A204.1 (cell line): Measurements from ENCODE around the gene FOCAD.
"Not testable (repeated sequence)": the region's sequence is repeated elsewhere in the genome, so short reads cannot be mapped to it uniquely, and the experiment has no call there.

Experiments used
- FAIRE-seq: peaks from 2 replicates; lab custom pipeline; 2012; peaks lifted over from hg19 to GRCh38; lab: Jason Lieb, UNC

Gene FOCAD

DNA sequence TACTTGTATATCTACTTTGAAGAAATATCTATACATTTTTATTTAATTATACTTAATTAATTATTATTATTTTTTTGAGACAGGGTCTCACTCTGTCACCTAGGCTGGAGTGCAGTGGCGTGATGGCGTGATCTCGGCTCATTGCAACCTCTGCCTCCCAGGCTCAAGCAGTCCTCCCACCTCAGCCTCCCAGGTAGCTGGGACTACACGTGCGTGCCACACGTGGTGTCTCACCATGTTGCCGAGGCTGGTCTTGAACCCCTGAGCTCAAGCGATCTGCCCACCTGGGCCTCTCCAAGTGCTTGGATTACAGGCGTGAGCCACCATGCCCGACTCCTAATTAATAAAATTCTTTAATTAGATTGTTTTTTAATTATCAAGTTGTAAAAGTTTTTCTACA lies 10.5 kb upstream of the FOCAD start:
- not testable (repeated sequence) for FAIRE-seq

- no peak for FAIRE-seq
Observed at GRCh38 chr9:20681467-20681866, 2.6 kb upstream of the FOCAD start.

DNA sequence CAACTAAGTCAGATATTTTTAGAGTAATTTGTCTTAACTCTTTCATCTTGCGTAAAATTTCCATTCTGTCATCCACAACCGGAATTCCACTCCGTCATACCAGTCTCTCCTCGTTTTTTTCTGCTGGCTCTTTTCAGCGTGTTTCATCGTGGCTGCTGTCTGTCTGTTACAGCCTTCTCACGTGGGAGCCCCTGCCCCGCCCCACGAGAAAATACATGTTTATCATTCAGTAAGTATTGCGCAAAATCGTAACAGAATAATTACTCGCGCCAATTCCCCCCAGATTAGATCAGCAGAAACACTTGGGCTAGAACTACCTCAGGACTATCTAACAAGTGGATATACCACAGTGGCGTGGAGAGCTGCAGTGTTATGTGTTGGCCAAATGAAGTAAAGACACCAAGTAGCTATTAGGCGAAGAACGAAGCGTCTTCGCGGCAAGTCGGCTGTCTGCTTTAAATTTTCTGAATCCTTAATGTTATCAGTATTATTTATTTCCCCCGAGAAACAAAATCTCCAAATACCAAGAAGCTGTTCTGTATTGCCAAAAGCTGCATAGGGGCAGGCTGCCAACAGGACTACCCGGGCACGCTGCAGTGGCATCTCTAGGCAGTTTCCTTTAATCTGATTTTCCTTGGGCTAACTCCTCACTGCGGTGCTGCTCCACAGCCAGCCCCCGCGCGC lies 566 bp upstream of the FOCAD start:
- FAIRE-seq = no peak

- no peak for FAIRE-seq
Observed at GRCh38 chr9:20684875-20685696, 1.0 kb downstream of the FOCAD start.

- FAIRE-seq = no peak
Observed at GRCh38 chr9:20685769-20686168, 1.7 kb downstream of the FOCAD start.

GRCh38 chr9:20689833-20690232 lies 5.8 kb downstream of the FOCAD start:
- no peak for FAIRE-seq

GRCh38 chr9:20692554-20692953 lies 8.5 kb downstream of the FOCAD start:
- FAIRE-seq = no peak

GRCh38 chr9:20693068-20693467 lies 9.0 kb downstream of the FOCAD start:
- no peak for FAIRE-seq

- peak; percentile 37 for FAIRE-seq
Observed at GRCh38 chr9:20694248-20694647, 10.2 kb downstream of the FOCAD start.

GRCh38 chr9:20697021-20697719 lies 13.1 kb downstream of the FOCAD start:
- no peak for FAIRE-seq

- no peak for FAIRE-seq
Observed at GRCh38 chr9:20698782-20699181, 14.7 kb downstream of the FOCAD start.

GRCh38 chr9:20701060-20701459 lies 17.0 kb downstream of the FOCAD start:
- FAIRE-seq = no peak

- no peak for FAIRE-seq
Observed at GRCh38 chr9:20702570-20702969, 18.5 kb downstream of the FOCAD start.

DNA sequence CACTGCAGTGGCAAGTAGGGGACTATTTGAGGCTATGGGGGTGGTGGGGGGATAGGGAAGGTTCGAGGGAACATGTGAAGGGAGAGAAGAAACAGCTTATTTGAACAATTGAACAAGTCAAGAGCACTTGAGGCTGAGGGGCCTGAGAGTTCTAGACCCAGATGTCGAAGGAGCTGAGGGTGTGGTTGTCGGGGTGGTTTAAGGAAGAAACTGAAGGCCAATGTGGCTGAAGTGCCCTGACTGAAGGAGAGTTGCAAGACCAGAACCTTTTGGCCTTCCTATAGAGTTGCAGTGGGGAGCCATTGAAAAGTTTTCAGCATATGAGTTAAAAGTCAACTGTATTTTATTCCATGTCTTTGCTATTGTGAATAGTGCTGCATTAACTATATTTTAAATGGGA lies 19.1 kb downstream of the FOCAD start:
- FAIRE-seq = no peak

- FAIRE-seq = no peak
Observed at GRCh38 chr9:20707708-20708107, 23.6 kb downstream of the FOCAD start.

DNA sequence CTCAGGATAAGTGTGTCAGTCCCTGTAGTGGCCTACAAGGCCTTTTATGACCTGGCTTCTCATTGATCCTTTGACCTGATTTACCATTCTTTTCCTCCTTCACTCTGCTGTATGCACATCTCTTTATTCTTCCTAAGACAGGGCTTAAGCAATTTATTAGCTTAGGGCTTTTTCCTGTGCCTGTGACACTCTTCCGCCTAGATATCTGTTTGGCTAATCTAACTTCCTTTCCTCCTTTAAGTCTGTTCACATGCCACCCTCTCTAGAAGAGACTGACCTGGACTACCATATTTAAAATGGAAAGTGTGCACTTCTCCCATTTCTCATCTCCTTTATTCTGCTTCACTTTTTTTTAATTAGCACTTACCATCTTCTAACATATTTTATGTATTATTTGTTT lies 29.1 kb downstream of the FOCAD start:
- FAIRE-seq = no peak

DNA sequence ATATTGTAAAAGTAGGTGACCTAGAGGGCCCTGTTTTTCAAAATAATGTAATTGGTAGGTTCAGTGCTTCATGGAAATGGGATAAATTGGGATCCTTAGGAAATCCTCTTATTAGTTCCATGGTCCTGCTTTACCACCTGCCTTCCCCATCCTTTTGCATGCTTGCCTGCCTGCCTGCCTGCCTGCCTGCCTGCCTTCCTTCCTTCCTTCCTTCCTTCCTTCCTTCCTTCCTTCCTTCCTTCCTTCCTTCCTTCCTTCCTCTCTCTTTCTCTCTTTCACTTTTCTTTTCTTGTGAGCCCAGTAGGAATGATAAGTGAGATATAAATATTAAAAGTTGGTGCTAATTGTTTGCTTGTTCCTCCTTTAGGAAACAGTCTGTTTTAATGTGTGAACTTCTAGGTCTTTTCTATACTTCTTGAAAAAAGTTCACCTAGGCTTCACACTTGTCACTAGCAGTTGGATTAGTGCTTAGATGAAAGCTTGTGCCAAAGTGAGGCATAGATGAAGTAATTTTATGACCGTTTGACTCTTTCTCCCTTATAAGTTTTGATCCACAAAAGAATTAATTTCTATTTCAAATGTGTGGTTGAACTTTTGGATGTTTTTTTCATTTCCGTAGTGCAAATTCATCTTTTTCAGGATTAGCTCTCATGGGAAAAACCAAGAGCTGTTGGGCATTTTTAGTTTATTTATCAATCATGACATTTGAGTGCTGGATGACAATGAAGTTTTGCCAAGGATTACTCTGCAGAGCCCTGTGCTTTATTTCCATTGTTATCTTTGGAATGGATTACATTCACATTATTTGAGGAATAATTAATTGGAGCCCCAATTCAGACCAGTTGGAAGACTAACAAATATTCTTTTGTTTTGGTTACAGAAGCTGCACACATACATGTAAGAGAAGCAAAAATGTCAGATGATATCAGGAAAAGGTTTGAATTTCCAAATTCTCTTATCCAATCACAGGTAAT lies 30.7 kb downstream of the FOCAD start:
- FAIRE-seq = no peak

DNA sequence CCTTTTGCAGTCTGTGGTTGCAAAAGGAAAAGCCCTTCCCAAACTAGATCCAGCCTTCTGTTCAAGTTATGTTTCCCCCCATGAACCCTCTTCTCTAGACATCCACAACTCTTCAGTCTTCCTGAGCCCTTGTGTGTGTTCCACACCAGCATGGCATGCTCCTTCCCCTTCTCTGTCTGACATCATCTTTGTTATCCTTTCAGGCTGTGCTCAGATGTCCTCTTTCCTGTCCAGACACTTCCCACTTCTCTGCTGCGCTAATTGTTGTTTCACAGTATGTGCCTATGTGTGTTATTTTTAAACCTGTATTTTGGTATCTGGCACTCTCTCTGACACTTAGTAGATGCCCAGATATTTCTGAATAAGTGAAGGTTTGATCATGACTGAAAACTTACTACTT lies 38.2 kb downstream of the FOCAD start:
- FAIRE-seq = no peak

DNA sequence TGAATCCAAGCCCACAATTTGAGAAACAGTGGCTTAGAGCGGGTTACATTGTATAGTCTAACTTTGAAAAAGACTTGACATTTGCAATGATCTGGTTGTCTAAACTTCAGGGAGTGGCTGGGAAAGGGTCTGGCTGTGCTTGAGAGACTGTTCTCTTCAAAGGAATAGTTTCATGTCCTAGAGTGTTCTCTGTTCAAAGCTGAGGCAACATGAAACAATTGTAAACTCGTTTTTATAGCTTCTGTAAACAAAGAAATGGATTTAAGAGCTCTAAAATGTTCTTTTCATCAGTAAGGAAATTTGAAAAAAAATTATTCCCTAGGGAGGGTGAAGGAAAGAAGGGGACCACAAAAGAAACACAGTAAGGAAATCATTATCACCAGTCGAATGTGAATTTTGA lies 41.6 kb downstream of the FOCAD start:
- FAIRE-seq = no peak

- FAIRE-seq = no peak
Observed at GRCh38 chr9:20726144-20726543, 42.1 kb downstream of the FOCAD start.

DNA sequence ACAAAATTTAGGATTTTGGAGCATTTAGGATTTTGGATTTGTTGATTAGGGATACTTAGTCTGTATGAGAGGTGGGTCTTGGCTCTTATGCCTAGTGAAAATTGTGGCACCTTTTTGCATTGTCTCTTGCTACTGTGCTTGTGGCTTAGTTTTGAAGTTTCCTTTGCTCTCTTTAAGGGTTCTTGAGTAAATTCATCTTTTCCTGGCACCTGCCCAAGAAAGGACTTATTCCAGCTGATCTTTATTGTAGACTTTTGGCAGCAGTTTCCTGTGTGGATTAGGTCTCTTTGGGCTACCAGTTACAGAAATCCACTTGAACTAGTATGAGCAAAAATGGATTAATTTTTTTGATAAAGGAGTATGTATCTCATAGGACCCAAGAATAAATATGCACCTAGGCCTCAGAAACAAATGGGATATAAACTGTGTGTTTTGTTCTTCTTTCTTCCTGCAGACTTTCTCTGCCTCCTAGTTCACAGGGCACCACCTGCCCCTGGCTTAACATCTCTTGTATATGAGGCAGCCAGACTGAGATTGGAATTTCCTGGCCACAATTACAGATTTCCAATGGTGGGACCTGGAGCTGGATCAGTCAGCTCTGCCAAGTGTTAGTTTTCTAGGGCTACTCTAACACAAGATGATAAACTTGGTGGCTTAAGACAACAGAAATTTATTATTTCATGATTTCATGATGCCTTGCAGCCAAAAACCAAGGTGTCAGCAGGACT lies 44.6 kb downstream of the FOCAD start:
- no peak for FAIRE-seq
